ENCODE results near the gene G6PD. TPM values are rescaled to one million over a fixed set of nuclear protein-coding genes. Genes with fewer than 3 reads are reported as not detected.

G6PD gene
- total and polyA plus RNA-seq, 2 of the 8 experiments (the other 6 are each of a cell fraction or from before 2014, with no cell fraction given), result 47.3 to 55.1 TPM

GRCh38 chrX:154530286-154530685 is 16.4 kb downstream of the G6PD start (continued):
- TF ChIP-seq, protein P1, sequence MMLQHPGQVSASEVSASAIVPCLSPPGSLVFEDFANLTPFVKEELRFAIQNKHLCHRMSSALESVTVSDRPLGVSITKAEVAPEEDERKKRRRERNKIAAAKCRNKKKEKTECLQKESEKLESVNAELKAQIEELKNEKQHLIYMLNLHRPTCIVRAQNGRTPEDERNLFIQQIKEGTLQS (IDR thresholded peaks at IDR 0.05; ENCODE audit: insufficient read depth, low read depth, low read length), result no peak

All from H1 (cell line).